GM18505 (cell line): ENCODE data around the gene PWWP2B.

Source experiments
- ATAC-seq: cut with Tn5 transposase; IDR thresholded peaks from one replicate; pipeline ENCODE4 v1.9.1; 2021; ENCODE audit not compliant: unreplicated experiment
- POLR2A ChIP-seq: IDR thresholded peaks from 4 replicates; pipeline ENCODE4 v1.6.1; 2011; ENCODE audit warnings: borderline replicate concordance; ENCODE audit not compliant: insufficient read depth, insufficient read length; ENCODE audit errors: extremely low read depth

Gene PWWP2B

GRCh38 chr10:132464256-132465192 is 67.5 kb downstream of the PWWP2B start:
- TF ChIP-seq POLR2A = no peak
- ATAC-seq = no peak

GRCh38 chr10:132465193-132465888 is 68.3 kb downstream of the PWWP2B start:
- no peak for TF ChIP-seq POLR2A
- ATAC-seq = no peak

GRCh38 chr10:132465889-132466519 is 69.0 kb downstream of the PWWP2B start:
- no peak for TF ChIP-seq POLR2A
- no peak for ATAC-seq

DNA sequence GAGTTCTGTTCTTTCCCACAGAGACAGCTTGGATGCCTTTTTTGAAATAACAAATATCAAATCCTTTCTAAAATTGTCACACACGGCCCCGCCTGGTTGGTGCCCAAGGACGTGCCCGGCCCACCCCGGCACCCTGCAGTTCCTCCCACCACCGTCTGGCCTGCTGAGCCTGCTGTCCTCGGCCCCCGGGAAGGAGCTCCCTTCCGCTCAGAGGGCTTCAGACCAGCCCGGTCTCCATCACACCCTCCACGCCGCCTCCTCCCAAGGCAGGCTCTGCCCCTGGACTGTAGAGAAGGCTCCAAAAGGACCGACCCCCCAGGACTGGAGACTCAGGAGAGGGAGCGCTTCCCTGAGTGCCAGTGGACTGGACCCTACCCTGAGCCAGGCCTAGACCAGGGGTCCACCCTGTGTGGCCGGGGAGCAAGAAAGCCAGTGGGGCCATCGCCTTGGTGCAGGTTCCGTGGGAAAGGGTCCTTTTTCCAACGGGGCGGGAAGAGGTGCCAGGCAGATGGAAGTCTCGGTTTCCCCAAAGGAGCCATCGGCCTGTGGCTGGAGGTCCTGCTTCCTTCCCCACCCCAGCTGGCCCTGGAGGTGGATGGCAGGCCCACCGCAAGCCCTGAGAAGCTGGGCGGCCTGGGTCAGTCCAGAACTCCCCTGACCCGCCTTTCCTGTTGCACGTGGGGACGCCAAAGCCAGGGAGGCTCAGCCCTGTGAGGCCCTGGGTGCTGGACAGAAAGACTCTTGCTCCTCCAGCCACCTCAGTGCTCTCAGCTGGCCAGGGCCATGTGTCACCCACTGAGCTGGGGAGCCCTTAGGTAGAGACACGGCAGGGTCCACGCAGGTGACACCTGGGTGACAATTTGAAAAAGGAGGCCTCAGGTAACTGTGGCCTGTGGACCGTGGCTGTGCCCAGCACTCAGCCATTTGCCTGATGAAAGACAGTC is 69.8 kb downstream of the PWWP2B start:
- ATAC-seq = no peak

More for the DNA sequence above, 69.8 kb downstream of the PWWP2B start:
- TF ChIP-seq POLR2A = no peak
